Liver (tissue), 3 donors: ENCODE data around the gene GAS6.

Experiments
- ATF3 ChIP-seq: IDR thresholded peaks from 2 replicates; pipeline ENCODE4 v1.6.1; 2016; ENCODE audit warnings: antibody characterized with exemption
- CTCF ChIP-seq: fragments of 150-350 bp; IDR thresholded peaks from 2 replicates; pipeline ENCODE4 v1.5.1; 2017; ENCODE audit warnings: improper control_type of control experiment, low read depth, low read length; ENCODE audit not compliant: missing input control
- EGR1 ChIP-seq, 2 donors: IDR thresholded peaks; 2 replicates each; pipeline ENCODE4 v1.6.1; 2016 to 2018; ENCODE audit warnings: antibody characterized with exemption in 2 of 2, low read depth in 2 of 2
- FOXA2 ChIP-seq: IDR thresholded peaks from 2 replicates; pipeline ENCODE4 v1.6.1; 2016; ENCODE audit warnings: antibody characterized with exemption
- GABPA ChIP-seq, 2 donors: IDR thresholded peaks in 1 of 2; conservative IDR thresholded peaks in 1 of 2; 2 replicates each; pipeline ENCODE4 v1.6.1; 2016; ENCODE audit warnings: antibody characterized with exemption in 2 of 2, mild to moderate bottlenecking in 1 of 2, moderate library complexity in 1 of 2
- HNF4A ChIP-seq, 2 donors: conservative IDR thresholded peaks; 2 replicates each; pipeline ENCODE4 v1.6.1; 2016; ENCODE audit warnings: antibody characterized with exemption in 2 of 2, mild to moderate bottlenecking in 2 of 2
- TAF1 ChIP-seq: conservative IDR thresholded peaks from 2 replicates; pipeline ENCODE4 v1.6.1; 2016; ENCODE audit warnings: antibody characterized with exemption, mild to moderate bottlenecking
- donor health status: healthy.
- donor health status: healthy.

DNA sequence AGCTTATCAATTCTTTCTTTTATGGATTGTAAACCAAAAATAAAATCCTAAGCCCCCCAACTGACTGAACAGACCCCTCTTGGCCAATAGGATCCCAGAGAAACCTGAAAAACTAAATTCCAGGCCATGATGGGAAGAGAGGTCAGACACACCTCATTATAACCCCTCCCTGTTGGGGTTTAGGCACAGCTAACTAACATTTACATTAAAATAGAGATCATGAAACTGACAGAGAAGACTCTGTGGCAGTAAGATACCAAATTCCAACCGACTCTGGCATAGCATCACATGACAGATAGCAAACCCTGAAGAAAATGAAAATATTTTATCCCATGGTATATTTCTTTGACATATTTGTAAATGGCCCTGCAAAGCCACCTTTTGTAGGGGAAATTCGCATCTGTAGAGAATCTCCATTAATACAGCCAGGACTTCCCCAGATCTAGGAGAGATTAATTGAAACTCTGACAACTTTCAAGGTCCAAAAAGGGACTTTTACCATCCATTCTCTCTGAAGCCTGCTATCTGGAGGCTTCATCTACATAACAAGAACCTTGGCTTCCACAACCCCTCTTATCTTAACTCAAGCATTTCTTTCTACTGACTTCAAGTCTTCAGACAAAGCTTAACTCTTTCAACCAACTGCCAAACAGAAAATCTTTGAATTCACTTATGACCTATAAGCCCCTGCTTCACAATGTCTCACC lies 27.1 kb upstream of the GAS6 start:
- TF ChIP-seq EGR1 (IDR thresholded peaks at IDR 0.05; ENCODE audit: low read depth in 2 of 2): no peak
- no peak for TF ChIP-seq FOXA2
- no peak for TF ChIP-seq CTCF
- no peak for TF ChIP-seq HNF4A (conservative IDR thresholded peaks at IDR 0.05)
- TF ChIP-seq TAF1: no peak
- TF ChIP-seq ATF3: no peak
- TF ChIP-seq GABPA (IDR thresholded peaks at IDR 0.05 in 1 of 2, conservative IDR thresholded peaks at IDR 0.05 in 1 of 2): no peak
